Endothelial cell of umbilical vein (primary cell): ENCODE measurements around the gene CRY1. TPM values are rescaled to one million over a fixed set of nuclear protein-coding genes. Genes with fewer than 3 reads are reported as not detected.

Source experiments
- BruUV-seq: library from RNA; stranded (reverse); fragments of 400-500 nt; replicated peaks from 2 replicates; lab custom pipeline; 2021; lab: Mats Ljungman, UMichigan
- CTCF ChIA-PET: fragments of 300-600, 350-600 bp; sonication (Branson Sonifier 250); formaldehyde crosslinking; loops from one replicate; lab custom pipeline; 2021; ENCODE audit warnings: antibody characterized with exemption, inconsistent platforms; lab: Charles Lee
- POLR2A ChIA-PET: fragments of 300-600, 350-600 bp; sonication (Branson Sonifier 250); formaldehyde crosslinking; loops from one replicate; lab custom pipeline; 2021; ENCODE audit warnings: antibody characterized with exemption, inconsistent platforms; lab: Charles Lee
- DNase-seq: peaks from one replicate; pipeline ENCODE4 v3.0.0-alpha.2; 2011; ENCODE audit warnings: low read depth, low spot score
- FAIRE-seq: peaks from 2 replicates; lab custom pipeline; 2011; peaks lifted over from hg19 to GRCh38; lab: Jason Lieb, UNC
- H2AFZ ChIP-seq: 2 replicates; pipeline ENCODE4 v1.6.0; 2012; ENCODE audit warnings: low read depth, low read length, control low read depth, inconsistent platforms
- H3K27ac ChIP-seq: 2 replicates; pipeline ENCODE4 v1.5.1; 2011; ENCODE audit warnings: low read depth, mild to moderate bottlenecking, control low read depth, low read length, moderate library complexity; ENCODE audit not compliant: insufficient read depth
- H3K27me3 ChIP-seq, 2 experiments: 2 replicates each; pipeline versions ENCODE4 v1.6.0 to v1.6.1; 2011; ENCODE audit warnings: low read length in 2 of 2, mixed read lengths in 1 of 2; ENCODE audit not compliant: control insufficient read depth in 2 of 2, insufficient read depth in 2 of 2
- H3K36me3 ChIP-seq, 2 experiments: 2 replicates in 1 of 2; 3 replicates in 1 of 2; pipeline ENCODE4 v1.5.1; 2011; ENCODE audit warnings: low read length in 2 of 2, mild to moderate bottlenecking in 1 of 2, moderate library complexity in 1 of 2; ENCODE audit not compliant: control insufficient read depth in 2 of 2, insufficient read depth in 2 of 2; ENCODE audit errors: extremely low read depth in 1 of 2
- H3K4me1 ChIP-seq: 3 replicates; pipeline ENCODE4 v1.5.1; 2011; ENCODE audit warnings: mild to moderate bottlenecking, low read length; ENCODE audit not compliant: control insufficient read depth, insufficient read depth; ENCODE audit errors: extremely low read depth
- H3K4me2 ChIP-seq: 2 replicates; pipeline ENCODE4 v1.6.1; 2011; ENCODE audit warnings: low read length, control low read depth, mixed read lengths; ENCODE audit not compliant: insufficient read depth
- H3K4me3 ChIP-seq, 3 experiments: fragments of 200-600 bp in 1 of 3; sonication (generic), shearing (Covaris generic) in 1 of 3; replicated peaks in 1 of 3; 2 replicates each; pipeline ENCODE4 v1.5.1; 2011 to 2016; ENCODE audit warnings: control low read depth in 3 of 3, low read length in 3 of 3, mild to moderate bottlenecking in 2 of 3, inconsistent platforms in 1 of 3, low read depth in 1 of 3, moderate library complexity in 1 of 3; ENCODE audit not compliant: insufficient read depth in 1 of 3
- H3K79me2 ChIP-seq: 2 replicates; pipeline ENCODE4 v1.6.0; 2012; ENCODE audit warnings: low read length, inconsistent platforms; ENCODE audit not compliant: control insufficient read depth, insufficient read depth
- H3K9ac ChIP-seq: replicated peaks from 2 replicates; pipeline ENCODE3; 2011; ENCODE audit warnings: low read length, control low read depth; ENCODE audit not compliant: insufficient read depth; ENCODE audit errors: extremely low read depth
- H3K9me1 ChIP-seq: replicated peaks from 3 replicates; pipeline ENCODE4 v1.6.0; 2011; ENCODE audit warnings: mild to moderate bottlenecking, low read length; ENCODE audit not compliant: control insufficient read depth, insufficient read depth; ENCODE audit errors: extremely low read depth
- H3K9me3 ChIP-seq: replicated peaks from 2 replicates; pipeline ENCODE4 v1.5.1; 2012; ENCODE audit warnings: low read length, inconsistent platforms; ENCODE audit not compliant: control insufficient read depth, insufficient read depth
- H4K20me1 ChIP-seq: replicated peaks from 2 replicates; pipeline ENCODE3; 2011; ENCODE audit warnings: mild to moderate bottlenecking, low read length; ENCODE audit not compliant: control insufficient read depth, insufficient read depth; ENCODE audit errors: extremely low read depth
- EZH2 ChIP-seq: IDR thresholded peaks from 2 replicates; pipeline ENCODE4 v1.6.1; 2012; ENCODE audit warnings: borderline replicate concordance, low read depth, mild to moderate bottlenecking, moderate library complexity, low read length, inconsistent platforms; ENCODE audit not compliant: severe bottlenecking
- FOS ChIP-seq: IDR thresholded peaks from 2 replicates; pipeline ENCODE4 v1.6.1; 2011; ENCODE audit warnings: mild to moderate bottlenecking, low read length, moderate library complexity, borderline replicate concordance; ENCODE audit not compliant: insufficient read depth
- GATA2 ChIP-seq: IDR thresholded peaks from 2 replicates; pipeline ENCODE4 v1.7.0; 2011; ENCODE audit warnings: low read depth, mild to moderate bottlenecking, moderate library complexity, mixed read lengths, low read length; ENCODE audit not compliant: insufficient read length, insufficient read depth
- JUN ChIP-seq: IDR thresholded peaks from 2 replicates; pipeline ENCODE4 v1.6.1; 2011; ENCODE audit warnings: borderline replicate concordance, low read depth; ENCODE audit not compliant: insufficient read length, insufficient read depth
- MYC ChIP-seq: IDR thresholded peaks from one replicate; pipeline ENCODE4 v1.6.1; 2011; ENCODE audit warnings: mild to moderate bottlenecking, low read depth, low read length
- POLR2A ChIP-seq: IDR thresholded peaks from 2 replicates; pipeline ENCODE4 v1.6.1; 2012; ENCODE audit warnings: low read depth, mild to moderate bottlenecking, control low read depth, low read length
- POLR2AphosphoS5 ChIP-seq: IDR thresholded peaks from 2 replicates; pipeline ENCODE4 v1.6.1; 2012; ENCODE audit warnings: low read depth, mild to moderate bottlenecking, control low read depth, low read length, moderate library complexity; ENCODE audit not compliant: insufficient read depth
- dilution Hi-C: fragments of 300-500 bp; cut with MboI; formaldehyde crosslinking; loops from one replicate; pipeline ENCODE4 v1.15.0; 2019; ENCODE audit warnings: low sequenced_read_pairs; ENCODE audit not compliant: extremely low pct_ligation_motif_present
- intact Hi-C: fragments of 100-400 bp; cut with micrococcal nuclease; formaldehyde crosslinking; loops from one replicate; pipeline ENCODE4 v1.10.0; 2022
- polyA plus RNA-seq, 4 experiments: library from polyadenylated mRNA; depleted of rRNA in 3 of 4; stranded (reverse) in 3 of 4; unstranded in 1 of 4; fragments of >200 nt; gene quantifications; 2 replicates each; pipeline versions ENCODE4 v1.2.1 to v1.2.3, GENCODE V29; 2011 to 2012; ENCODE audit warnings: missing spikeins in 1 of 4
- total RNA-seq: library from RNA; stranded (reverse); gene quantifications from 2 replicates; pipeline ENCODE4 v1.2.3, GENCODE V29; 2021
- TF ChIP-seq, protein P1 (sequence below), 2 donors: IDR thresholded peaks; 1 replicate in 1 of 2; 2 replicates in 1 of 2; pipeline ENCODE4 v1.5.1; 2011; ENCODE audit warnings: low read length in 2 of 2, mild to moderate bottlenecking in 2 of 2, moderate library complexity in 2 of 2, control low read depth in 1 of 2, inconsistent platforms in 1 of 2, low read depth in 1 of 2; ENCODE audit not compliant: insufficient read depth in 1 of 2; ENCODE audit errors: extremely low read depth in 1 of 2
- TF ChIP-seq, protein P2 (sequence below): IDR thresholded peaks from 2 replicates; pipeline ENCODE4 v1.6.1; 2011; ENCODE audit not compliant: insufficient read depth, insufficient read length

The CRY1 gene
- total and polyA plus RNA-seq, 2 donors (not counting 3 experiments of a cell fraction or from before 2014, with no cell fraction given), result 11.4 to 21.0 TPM

DNA sequence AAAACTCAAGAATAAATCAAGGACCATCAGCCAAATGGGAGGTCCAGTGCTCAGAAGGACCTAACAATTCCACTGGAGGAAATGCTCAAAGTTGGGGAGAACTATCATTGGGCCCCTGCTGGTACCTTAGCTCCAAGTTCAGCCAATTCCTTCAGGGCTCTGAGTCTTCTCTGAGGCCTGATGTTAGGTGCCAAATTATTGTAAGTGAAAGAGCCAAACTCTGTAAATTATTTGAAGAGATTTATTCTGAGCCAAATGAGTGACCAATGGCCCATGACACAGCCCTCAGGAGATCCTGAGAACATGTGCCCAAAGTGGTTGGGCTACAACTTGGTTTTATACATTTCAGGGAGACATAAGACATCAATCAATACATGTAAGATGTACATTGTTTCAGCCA is 145.9 kb downstream of the CRY1 start:
- POLR2A ChIA-PET, result no interaction called here
- BruUV-seq, result no TSS peak
- CTCF ChIA-PET, result no interaction called here
- H4K20me1 ChIP-seq, result no peaks in the 10 kb centered on the region
- no peaks in the 10 kb centered on the region for H3K36me3 ChIP-seq
- H2AFZ ChIP-seq, result no peak overlapping the region
- H3K9me1 ChIP-seq, result no peaks in the 10 kb centered on the region
- H3K4me2 ChIP-seq, result no peak overlapping the region
- dilution Hi-C loops, result no loop called here
- no peak overlapping the region for H3K27ac ChIP-seq
- H3K79me2 ChIP-seq, result no peaks in the 10 kb centered on the region
- H3K4me3 ChIP-seq, result no peak overlapping the region
- peaks cover 2 to 8% of the 10 kb centered on the region in 2 experiments for H3K27me3 ChIP-seq
- DNase-seq, result no peak
- FAIRE-seq, result no peak
- TF ChIP-seq, protein P1, sequence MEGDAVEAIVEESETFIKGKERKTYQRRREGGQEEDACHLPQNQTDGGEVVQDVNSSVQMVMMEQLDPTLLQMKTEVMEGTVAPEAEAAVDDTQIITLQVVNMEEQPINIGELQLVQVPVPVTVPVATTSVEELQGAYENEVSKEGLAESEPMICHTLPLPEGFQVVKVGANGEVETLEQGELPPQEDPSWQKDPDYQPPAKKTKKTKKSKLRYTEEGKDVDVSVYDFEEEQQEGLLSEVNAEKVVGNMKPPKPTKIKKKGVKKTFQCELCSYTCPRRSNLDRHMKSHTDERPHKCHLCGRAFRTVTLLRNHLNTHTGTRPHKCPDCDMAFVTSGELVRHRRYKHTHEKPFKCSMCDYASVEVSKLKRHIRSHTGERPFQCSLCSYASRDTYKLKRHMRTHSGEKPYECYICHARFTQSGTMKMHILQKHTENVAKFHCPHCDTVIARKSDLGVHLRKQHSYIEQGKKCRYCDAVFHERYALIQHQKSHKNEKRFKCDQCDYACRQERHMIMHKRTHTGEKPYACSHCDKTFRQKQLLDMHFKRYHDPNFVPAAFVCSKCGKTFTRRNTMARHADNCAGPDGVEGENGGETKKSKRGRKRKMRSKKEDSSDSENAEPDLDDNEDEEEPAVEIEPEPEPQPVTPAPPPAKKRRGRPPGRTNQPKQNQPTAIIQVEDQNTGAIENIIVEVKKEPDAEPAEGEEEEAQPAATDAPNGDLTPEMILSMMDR (IDR thresholded peaks at IDR 0.05; ENCODE audit: extremely low read depth in 1 of 2, insufficient read depth in 1 of 2, low read depth in 1 of 2, low read length in 2 of 2), result no peak
- TF ChIP-seq POLR2AphosphoS5 (no peak), FOS (no peak), MYC (no peak), JUN (no peak), GATA2 (no peak), POLR2A (no peak), EZH2 (no peak)
- TF ChIP-seq, protein P2, sequence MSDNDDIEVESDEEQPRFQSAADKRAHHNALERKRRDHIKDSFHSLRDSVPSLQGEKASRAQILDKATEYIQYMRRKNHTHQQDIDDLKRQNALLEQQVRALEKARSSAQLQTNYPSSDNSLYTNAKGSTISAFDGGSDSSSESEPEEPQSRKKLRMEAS, result no peak
- H3K4me1 ChIP-seq, result no peaks in the 10 kb centered on the region
- H3K9ac ChIP-seq, result no peak overlapping the region
- intact Hi-C loops, result no loop called here
- H3K9me3 ChIP-seq, result no peaks in the 10 kb centered on the region
